Neural crest cell (in vitro differentiated cells): Measurements from ENCODE around the gene HOXD12. TPM values are rescaled to one million over a fixed set of nuclear protein-coding genes. Genes with fewer than 3 reads are reported as not detected.

Experiments
- DNase-seq: peaks from one replicate; pipeline ENCODE4 v3.0.0; 2021; ENCODE audit warnings: low read depth, mixed read lengths, low spot score
- H3K27ac Mint-ChIP-seq: one replicate; pipeline ENCODE4 v1.8.0; 2021; ENCODE audit warnings: mild to moderate bottlenecking, mixed read lengths; ENCODE audit not compliant: unreplicated experiment
- H3K27me3 Mint-ChIP-seq: 2 replicates; pipeline ENCODE4 v1.8.0; 2021; ENCODE audit warnings: low read depth, mild to moderate bottlenecking, mixed read lengths
- H3K36me3 Mint-ChIP-seq: 2 replicates; pipeline ENCODE4 v1.8.0; 2021; ENCODE audit warnings: low read depth, mild to moderate bottlenecking, mixed read lengths
- H3K4me1 Mint-ChIP-seq: 2 replicates; pipeline ENCODE4 v1.8.0; 2021; ENCODE audit warnings: mixed read lengths
- H3K4me3 Mint-ChIP-seq: one replicate; pipeline ENCODE4 v1.8.0; 2021; ENCODE audit warnings: mild to moderate bottlenecking, mixed read lengths
- H3K9me3 Mint-ChIP-seq: 2 replicates; pipeline ENCODE4 v1.8.0; 2021; ENCODE audit warnings: mixed read lengths
- CTCF ChIP-seq: fragments of 200-600 bp; sonication (generic); conservative IDR thresholded peaks from 2 replicates; pipeline ENCODE4 v1.5.0; 2021; ENCODE audit warnings: antibody characterized with exemption, mild to moderate bottlenecking
- total RNA-seq: library from RNA; stranded (reverse); gene quantifications from 2 replicates; pipeline ENCODE4 v1.2.1, GENCODE V29; 2021

Gene HOXD12
- total RNA-seq, 1 donor from 2014 or later = not detected

DNA sequence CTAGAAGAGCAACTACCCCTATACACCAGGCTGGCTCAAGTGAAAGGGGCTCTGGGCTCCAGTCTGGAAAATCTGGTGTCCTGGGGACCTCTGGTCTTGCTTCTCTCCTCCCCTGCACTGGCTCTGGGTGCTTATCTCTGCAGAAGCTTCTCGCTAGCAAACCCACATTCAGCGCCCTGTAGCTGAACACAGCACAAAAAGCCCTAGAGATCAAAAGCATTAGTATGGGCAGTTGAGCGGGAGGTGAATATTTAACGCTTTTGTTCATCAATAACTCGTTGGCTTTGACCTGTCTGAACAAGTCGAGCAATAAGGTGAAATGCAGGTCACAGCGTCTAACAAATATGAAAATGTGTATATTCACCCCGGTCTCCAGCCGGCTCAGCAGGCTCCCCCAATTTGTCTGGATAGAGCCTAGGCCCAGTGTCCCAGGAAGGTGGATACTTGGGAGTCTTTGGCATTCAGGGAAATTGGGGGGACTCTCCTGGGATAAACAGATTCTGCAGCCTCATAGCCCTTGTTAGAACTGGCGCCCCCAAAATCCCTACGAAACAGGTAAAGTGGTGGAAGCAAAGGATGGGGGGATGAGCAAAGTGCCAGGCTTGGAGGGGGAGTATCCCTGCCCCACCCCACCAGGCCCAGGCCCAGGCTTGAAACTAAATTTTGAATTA is 49.3 kb downstream of the HOXD12 start:
- Mint-ChIP-seq H3K27me3 (peaks cover 99% of the 10 kb centered on the region), H3K4me3 (no peak overlapping the region), H3K9me3 (no peaks in the 10 kb centered on the region), H3K27ac (no peak overlapping the region), H3K4me1 (no peaks in the 10 kb centered on the region), H3K36me3 (no peaks in the 10 kb centered on the region)
- DNase-seq = no peak
- TF ChIP-seq CTCF = no peak

GRCh38 chr2:176149481-176149938 is 49.9 kb downstream of the HOXD12 start:
- peaks cover 99% of the 10 kb centered on the region for H3K27me3 Mint-ChIP-seq
- no peak overlapping the region for H3K4me3 Mint-ChIP-seq
- no peak for TF ChIP-seq CTCF
- no peaks in the 10 kb centered on the region for H3K36me3 Mint-ChIP-seq
- H3K4me1 Mint-ChIP-seq = no peaks in the 10 kb centered on the region
- DNase-seq = no peak
- H3K9me3 Mint-ChIP-seq = no peaks in the 10 kb centered on the region
- H3K27ac Mint-ChIP-seq = no peak overlapping the region

- no peak for DNase-seq
- H3K4me3 Mint-ChIP-seq = no peak overlapping the region
Observed at GRCh38 chr2:176149939-176150583, 50.5 kb downstream of the HOXD12 start.

GRCh38 chr2:176150584-176151441 is 51.2 kb downstream of the HOXD12 start:
- Mint-ChIP-seq H3K36me3 (no peaks in the 10 kb centered on the region), H3K9me3 (no peaks in the 10 kb centered on the region), H3K4me3 (no peak overlapping the region)

More at GRCh38 chr2:176149939-176150583, 50.5 kb downstream of the HOXD12 start:
- Mint-ChIP-seq H3K27me3 (peaks cover 99% of the 10 kb centered on the region), H3K4me1 (no peaks in the 10 kb centered on the region), H3K9me3 (no peaks in the 10 kb centered on the region), H3K27ac (no peak overlapping the region), H3K36me3 (no peaks in the 10 kb centered on the region)
- TF ChIP-seq CTCF = no peak

More at GRCh38 chr2:176150584-176151441, 51.2 kb downstream of the HOXD12 start:
- no peak for DNase-seq
- TF ChIP-seq CTCF = no peak
- Mint-ChIP-seq H3K27me3 (peaks cover 99% of the 10 kb centered on the region), H3K4me1 (no peaks in the 10 kb centered on the region), H3K27ac (no peak overlapping the region)
